ENCODE results near the gene MTNR1B.

GRCh38 chr11:92969634-92970347 lies at the start of gene MTNR1B:
- TF ChIP-seq CTCF (conservative IDR thresholded peaks at IDR 0.05) (no peak), EZH2 (IDR thresholded peaks at IDR 0.05; ENCODE audit: low read depth) (no peak)

All from PC-9 (cell line).